ENCODE data around the gene THNSL1.

THNSL1 gene

GRCh38 chr10:24973163-24973562, 43.2 kb upstream of the THNSL1 start:
- no peak for TF ChIP-seq CTCF (IDR thresholded peaks at IDR 0.05; ENCODE audit: low read depth, low read length, missing control alignments)
- in situ Hi-C loops (cut with HindIII; ENCODE audit: low sequenced_read_pairs): no loop called here
- H3K4me3 ChIP-seq (ENCODE audit: low read depth, low read length): no peak overlapping the region
- no peak for DNase-seq (ENCODE audit: low read depth)

DNA sequence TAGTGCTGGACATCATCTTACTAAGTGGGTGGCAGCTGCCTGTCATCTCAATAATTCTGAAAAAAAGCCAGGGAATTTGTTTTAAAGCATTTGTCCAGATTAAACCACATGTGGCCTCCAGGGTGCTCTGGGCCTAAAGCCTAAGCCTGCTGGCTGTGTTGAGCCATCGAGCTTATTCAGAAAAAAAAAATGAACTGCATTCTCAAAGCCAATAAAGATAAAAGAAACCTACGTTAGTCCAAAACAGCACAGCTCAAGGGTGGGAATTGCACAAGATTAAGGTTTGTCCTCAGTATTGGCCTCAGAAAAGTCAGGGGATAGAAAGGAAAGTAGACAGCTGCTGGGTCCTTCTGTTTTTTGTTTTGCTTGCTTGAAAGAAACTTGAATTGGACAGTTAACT, 41.4 kb upstream of the THNSL1 start:
- H3K4me3 ChIP-seq (ENCODE audit: low read depth, low read length): no peak overlapping the region
- peak; percentile 64 for DNase-seq (ENCODE audit: low read depth)
- TF ChIP-seq CTCF (IDR thresholded peaks at IDR 0.05; ENCODE audit: low read depth, low read length, missing control alignments): peak; percentile 27
- in situ Hi-C loops (cut with HindIII; ENCODE audit: low sequenced_read_pairs): no loop called here

DNA sequence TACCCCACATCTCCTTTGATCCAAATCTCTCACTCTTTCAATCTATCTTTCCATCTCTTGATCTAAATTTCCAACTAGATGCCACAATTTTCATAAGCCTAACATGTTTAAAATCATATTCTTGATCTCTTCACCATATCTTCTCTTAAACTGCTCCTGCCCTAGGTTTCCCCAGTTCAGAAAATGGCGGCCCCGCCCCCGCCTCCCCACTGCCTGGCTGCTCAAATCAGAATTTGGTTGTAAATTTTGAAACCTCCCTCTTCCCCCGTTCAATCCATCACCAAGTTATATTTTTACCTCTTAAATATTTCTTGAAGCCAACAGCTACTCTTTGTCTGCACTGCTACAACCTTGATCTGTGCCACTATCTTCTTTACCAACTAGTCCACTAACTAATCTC, 36.7 kb upstream of the THNSL1 start:
- TF ChIP-seq CTCF (IDR thresholded peaks at IDR 0.05; ENCODE audit: low read depth, low read length, missing control alignments): no peak
- no peak for DNase-seq (ENCODE audit: low read depth)
- H3K4me3 ChIP-seq (ENCODE audit: low read depth, low read length): no peak overlapping the region
- in situ Hi-C loops (cut with HindIII; ENCODE audit: low sequenced_read_pairs): no loop called here

DNA sequence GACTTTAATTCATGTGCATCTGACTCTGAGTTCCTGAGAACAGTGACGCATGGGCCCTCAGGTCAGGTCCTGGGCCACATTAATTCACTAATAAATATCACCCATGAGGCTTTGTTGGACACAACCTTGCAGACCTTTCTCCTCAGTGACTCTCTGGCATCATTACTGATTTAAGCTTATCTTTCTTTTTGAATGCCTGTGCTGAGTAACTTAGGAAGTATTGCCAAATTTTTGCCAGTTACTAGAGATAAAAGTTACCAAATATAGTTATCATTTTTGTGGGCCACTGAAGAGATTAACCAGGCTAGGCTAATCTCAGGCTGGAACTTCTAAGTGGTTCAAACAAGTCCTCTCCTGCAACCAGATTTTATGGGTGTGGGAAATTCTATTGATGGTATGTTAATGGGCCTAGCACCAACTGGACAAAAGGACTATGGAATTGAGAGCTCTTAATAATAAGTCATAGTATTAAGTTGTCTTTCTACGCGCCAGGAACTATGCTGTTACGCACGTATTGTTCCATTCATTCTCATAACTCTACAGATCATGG, 35.2 kb upstream of the THNSL1 start:
- in situ Hi-C loops (cut with HindIII; ENCODE audit: low sequenced_read_pairs): no loop called here
- no peak for TF ChIP-seq CTCF (IDR thresholded peaks at IDR 0.05; ENCODE audit: low read depth, low read length, missing control alignments)

GRCh38 chr10:24982319-24983112, 33.9 kb upstream of the THNSL1 start:
- no peak overlapping the region for H3K4me3 ChIP-seq (ENCODE audit: low read depth, low read length)
- no peak for TF ChIP-seq CTCF (IDR thresholded peaks at IDR 0.05; ENCODE audit: low read depth, low read length, missing control alignments)
- in situ Hi-C loops (cut with HindIII; ENCODE audit: low sequenced_read_pairs): no loop called here
- DNase-seq (ENCODE audit: low read depth): no peak

More for the DNA sequence above, 35.2 kb upstream of the THNSL1 start:
- no peak overlapping the region for H3K4me3 ChIP-seq (ENCODE audit: low read depth, low read length)
- no peak for DNase-seq (ENCODE audit: low read depth)

- no peak overlapping the region for H3K4me3 ChIP-seq (ENCODE audit: low read depth, low read length)
- no peak for DNase-seq (ENCODE audit: low read depth)
- no peak for TF ChIP-seq CTCF (IDR thresholded peaks at IDR 0.05; ENCODE audit: low read depth, low read length, missing control alignments)
- in situ Hi-C loops (cut with HindIII; ENCODE audit: low sequenced_read_pairs): no loop called here
Observed at GRCh38 chr10:24983130-24983529, 33.3 kb upstream of the THNSL1 start.
